WTC11 (cell line): ENCODE results near the gene INCENP. TPM values are rescaled to one million over a fixed set of nuclear protein-coding genes. Genes with fewer than 3 reads are reported as not detected.
A peak's percentile ranks its signal among the peaks of the same experiment; 100 is the strongest.

Source experiments
- ATAC-seq: fragments of 200-7000 bp; cut with Tn5 transposase; 2 replicates; pipeline ENCODE4 v1.10.0; 2021; ENCODE audit warnings: mild to moderate bottlenecking, moderate library complexity
- CTCF ChIA-PET: fragments of 300-600 bp; sonication (Branson Sonifier 250); formaldehyde crosslinking; loops from one replicate; lab custom pipeline; 2021; ENCODE audit warnings: antibody characterized with exemption; lab: Charles Lee
- POLR2A ChIA-PET: fragments of 350-600 bp; sonication (Branson Sonifier 250); formaldehyde crosslinking; loops from one replicate; lab custom pipeline; 2021; ENCODE audit warnings: antibody characterized with exemption; lab: Charles Lee
- DNase-seq: peaks from one replicate; pipeline ENCODE4 v3.0.0; 2021; ENCODE audit warnings: low spot score
- H3K27ac Mint-ChIP-seq: 2 replicates; pipeline ENCODE4 v1.8.0; 2021; ENCODE audit warnings: mixed read lengths
- H3K27me3 Mint-ChIP-seq: 2 replicates; pipeline ENCODE4 v1.8.0; 2021; ENCODE audit warnings: low read depth, mild to moderate bottlenecking, moderate library complexity, mixed read lengths
- H3K36me3 Mint-ChIP-seq: 2 replicates; pipeline ENCODE4 v1.8.0; 2021; ENCODE audit warnings: mixed read lengths
- H3K4me1 Mint-ChIP-seq: 2 replicates; pipeline ENCODE4 v1.8.0; 2022; ENCODE audit warnings: mixed read lengths
- H3K4me3 Mint-ChIP-seq: 2 replicates; pipeline ENCODE4 v1.8.0; 2021; ENCODE audit warnings: mild to moderate bottlenecking, moderate library complexity, mixed read lengths
- H3K9me3 Mint-ChIP-seq: 2 replicates; pipeline ENCODE4 v1.8.0; 2021; ENCODE audit warnings: mixed read lengths
- CBFB ChIP-seq: sonication (generic); formaldehyde crosslinking; IDR thresholded peaks from 2 replicates; pipeline ENCODE4 v1.8.1; 2022; ENCODE audit warnings: mild to moderate bottlenecking, low read depth, missing genetic modification reagents
- CREM ChIP-seq: sonication (generic); formaldehyde crosslinking; IDR thresholded peaks from 2 replicates; pipeline ENCODE4 v1.8.1; 2022; ENCODE audit warnings: mild to moderate bottlenecking, missing genetic modification reagents, moderate library complexity
- EMX1 ChIP-seq: fragments of 250-450 bp; sonication (Bioruptor Pico); IDR thresholded peaks from 2 replicates; pipeline ENCODE4 v1.8.0; 2021; ENCODE audit warnings: mild to moderate bottlenecking
- GTF2I ChIP-seq: fragments of 250-450 bp; sonication (Bioruptor Pico); conservative IDR thresholded peaks from 2 replicates; pipeline ENCODE4 v1.4.0; 2021; ENCODE audit warnings: mild to moderate bottlenecking
- JUN ChIP-seq: sonication (generic); formaldehyde crosslinking; IDR thresholded peaks from 2 replicates; pipeline ENCODE4 v1.8.0; 2023; ENCODE audit warnings: mild to moderate bottlenecking, missing genetic modification reagents
- KAT7 ChIP-seq: sonication (generic); formaldehyde crosslinking; IDR thresholded peaks from 2 replicates; pipeline ENCODE4 v1.8.1; 2023; ENCODE audit warnings: missing genetic modification reagents, mild to moderate bottlenecking, borderline replicate concordance
- MXD4 ChIP-seq: fragments of 250-450 bp; sonication (Bioruptor Pico); IDR thresholded peaks from 2 replicates; pipeline ENCODE4 v1.8.0; 2021; ENCODE audit warnings: mild to moderate bottlenecking, moderate library complexity, borderline replicate concordance
- NFATC4 ChIP-seq: fragments of 250-450 bp; sonication (Bioruptor Pico); IDR thresholded peaks from 2 replicates; pipeline ENCODE4 v1.9.0; 2021; ENCODE audit warnings: mild to moderate bottlenecking
- NR3C1 ChIP-seq: sonication (generic); formaldehyde crosslinking; conservative IDR thresholded peaks from 2 replicates; pipeline ENCODE4 v1.8.1; 2023; ENCODE audit warnings: low read depth, mild to moderate bottlenecking, missing genetic modification reagents
- OVOL2 ChIP-seq: fragments of 250-450 bp; sonication (Bioruptor Pico); IDR thresholded peaks from 2 replicates; pipeline ENCODE4 v1.9.0; 2021; ENCODE audit warnings: mild to moderate bottlenecking, borderline replicate concordance
- SMAD3 ChIP-seq: sonication (generic); formaldehyde crosslinking; IDR thresholded peaks from 2 replicates; pipeline ENCODE4 v1.8.0; 2022; ENCODE audit warnings: missing genetic modification reagents, mild to moderate bottlenecking, borderline replicate concordance
- SMAD4 ChIP-seq: sonication (generic); formaldehyde crosslinking; IDR thresholded peaks from 2 replicates; pipeline ENCODE4 v1.8.0; 2022; ENCODE audit warnings: mild to moderate bottlenecking, missing genetic modification reagents
- ZBTB21 ChIP-seq: sonication (generic); formaldehyde crosslinking; IDR thresholded peaks from 2 replicates; pipeline ENCODE4 v1.8.1; 2023; ENCODE audit warnings: mild to moderate bottlenecking, missing genetic modification reagents, borderline replicate concordance
- total RNA-seq: library from RNA; stranded (reverse); gene quantifications from 3 replicates; pipeline ENCODE4 v1.2.3, GENCODE V29; 2021
- TF ChIP-seq, protein P1 (sequence below): sonication (generic); formaldehyde crosslinking; IDR thresholded peaks from 2 replicates; pipeline ENCODE4 v1.8.1; 2022; ENCODE audit warnings: low read depth, missing genetic modification reagents, borderline replicate concordance
- TF ChIP-seq, protein P2 (sequence below): sonication (generic); formaldehyde crosslinking; IDR thresholded peaks from 2 replicates; pipeline ENCODE4 v1.8.1; 2023; ENCODE audit warnings: mild to moderate bottlenecking, moderate library complexity, missing genetic modification reagents
- TF ChIP-seq, protein P3 (sequence below): sonication (generic); formaldehyde crosslinking; IDR thresholded peaks from 2 replicates; pipeline ENCODE4 v1.8.0; 2022; ENCODE audit warnings: mild to moderate bottlenecking, missing genetic modification reagents
- TF ChIP-seq, protein P4 (sequence below): fragments of 250-450 bp; sonication (Bioruptor Pico); conservative IDR thresholded peaks from 2 replicates; pipeline ENCODE4 v1.9.0; 2021; ENCODE audit warnings: mild to moderate bottlenecking
- TF ChIP-seq, protein P5 (sequence below): sonication (generic); formaldehyde crosslinking; IDR thresholded peaks from 2 replicates; pipeline ENCODE4 v1.8.1; 2023; ENCODE audit warnings: mild to moderate bottlenecking, missing genetic modification reagents
- TF ChIP-seq, protein P6 (sequence below): sonication (generic); formaldehyde crosslinking; IDR thresholded peaks from 2 replicates; pipeline ENCODE4 v1.8.0; 2023; ENCODE audit warnings: missing genetic modification reagents, mild to moderate bottlenecking, borderline replicate concordance

INCENP gene
- total RNA-seq, 1 experiment from 2014 or later, result 158 TPM

DNA sequence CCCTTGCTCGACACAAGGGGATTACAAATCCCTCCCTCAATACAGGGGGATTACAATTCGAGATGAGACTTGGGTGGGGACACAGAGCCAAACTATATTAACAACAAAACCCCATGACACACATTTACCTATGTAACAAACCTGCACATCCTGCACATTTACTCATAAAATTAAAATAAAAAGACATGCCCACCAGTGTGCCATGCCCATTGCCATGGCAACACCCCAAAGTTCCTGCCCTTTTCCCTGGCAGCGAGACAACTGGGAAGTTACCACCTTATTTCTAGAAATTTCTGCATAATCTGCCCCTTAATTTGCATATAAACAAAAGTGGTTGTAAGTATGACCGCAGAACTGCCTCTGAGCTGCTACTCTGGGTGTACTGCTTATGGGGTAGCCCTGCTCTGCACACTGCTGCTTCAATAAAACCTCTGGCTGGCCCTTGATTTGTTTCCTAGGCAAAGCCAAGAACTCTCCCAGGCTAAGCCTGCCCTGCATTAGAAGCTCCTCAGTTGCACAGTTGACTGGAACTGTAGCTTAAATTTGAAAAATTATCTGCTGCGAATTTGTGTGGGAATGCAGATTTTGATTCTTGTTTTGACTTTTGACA lies 8.6 kb upstream of the INCENP start:
- no peak overlapping the region for H3K27ac Mint-ChIP-seq
- no peak for ATAC-seq
- no peak overlapping the region for H3K4me3 Mint-ChIP-seq

DNA sequence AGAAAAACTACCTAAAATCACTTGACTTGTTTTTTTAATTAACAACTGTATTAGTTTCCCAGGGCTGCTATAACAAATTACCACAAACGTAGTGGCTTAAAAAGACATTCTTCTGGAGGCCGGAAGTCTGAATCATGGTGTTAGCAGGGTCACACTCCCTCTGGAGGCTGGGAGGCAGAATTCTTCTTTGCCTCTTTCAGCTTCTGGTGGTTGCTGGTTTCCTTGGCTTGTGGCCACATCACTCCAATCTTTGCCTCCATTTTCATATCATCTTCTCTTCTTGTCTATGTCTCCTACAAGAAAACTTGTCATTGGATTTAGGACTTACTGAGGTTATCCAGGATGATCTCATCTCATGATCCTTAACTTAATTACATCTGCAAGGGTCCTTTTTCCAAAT lies 7.4 kb upstream of the INCENP start:
- CTCF ChIA-PET, result interaction anchor here (1.0 to 1.2 kb wide), 2 partner anchors 8 to 34 kb away, joined by 3 read pairs; no protein-coding TSS in a partner anchor

More for the DNA sequence above, 8.6 kb upstream of the INCENP start:
- Mint-ChIP-seq H3K27me3 (peaks cover 2% of the 10 kb centered on the region; the same call in 1 of the 2 replicates), H3K4me1 (no peaks in the 10 kb centered on the region), H3K36me3 (peaks cover 6% of the 10 kb centered on the region), H3K9me3 (peaks cover 16% of the 10 kb centered on the region)
- ChIA-PET POLR2A (no interaction called here), CTCF (no interaction called here)
- TF ChIP-seq, protein P1, sequence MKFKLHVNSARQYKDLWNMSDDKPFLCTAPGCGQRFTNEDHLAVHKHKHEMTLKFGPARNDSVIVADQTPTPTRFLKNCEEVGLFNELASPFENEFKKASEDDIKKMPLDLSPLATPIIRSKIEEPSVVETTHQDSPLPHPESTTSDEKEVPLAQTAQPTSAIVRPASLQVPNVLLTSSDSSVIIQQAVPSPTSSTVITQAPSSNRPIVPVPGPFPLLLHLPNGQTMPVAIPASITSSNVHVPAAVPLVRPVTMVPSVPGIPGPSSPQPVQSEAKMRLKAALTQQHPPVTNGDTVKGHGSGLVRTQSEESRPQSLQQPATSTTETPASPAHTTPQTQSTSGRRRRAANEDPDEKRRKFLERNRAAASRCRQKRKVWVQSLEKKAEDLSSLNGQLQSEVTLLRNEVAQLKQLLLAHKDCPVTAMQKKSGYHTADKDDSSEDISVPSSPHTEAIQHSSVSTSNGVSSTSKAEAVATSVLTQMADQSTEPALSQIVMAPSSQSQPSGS, result no peak
- no peak for TF ChIP-seq NFATC4 (CRISPR knock-in tag)
- TF ChIP-seq, protein P2, sequence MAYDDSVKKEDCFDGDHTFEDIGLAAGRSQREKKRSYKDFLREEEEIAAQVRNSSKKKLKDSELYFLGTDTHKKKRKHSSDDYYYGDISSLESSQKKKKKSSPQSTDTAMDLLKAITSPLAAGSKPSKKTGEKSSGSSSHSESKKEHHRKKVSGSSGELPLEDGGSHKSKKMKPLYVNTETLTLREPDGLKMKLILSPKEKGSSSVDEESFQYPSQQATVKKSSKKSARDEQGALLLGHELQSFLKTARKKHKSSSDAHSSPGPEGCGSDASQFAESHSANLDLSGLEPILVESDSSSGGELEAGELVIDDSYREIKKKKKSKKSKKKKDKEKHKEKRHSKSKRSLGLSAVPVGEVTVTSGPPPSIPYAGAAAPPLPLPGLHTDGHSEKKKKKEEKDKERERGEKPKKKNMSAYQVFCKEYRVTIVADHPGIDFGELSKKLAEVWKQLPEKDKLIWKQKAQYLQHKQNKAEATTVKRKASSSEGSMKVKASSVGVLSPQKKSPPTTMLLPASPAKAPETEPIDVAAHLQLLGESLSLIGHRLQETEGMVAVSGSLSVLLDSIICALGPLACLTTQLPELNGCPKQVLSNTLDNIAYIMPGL (CRISPR knock-in tag), result no peak
- TF ChIP-seq, protein P3, sequence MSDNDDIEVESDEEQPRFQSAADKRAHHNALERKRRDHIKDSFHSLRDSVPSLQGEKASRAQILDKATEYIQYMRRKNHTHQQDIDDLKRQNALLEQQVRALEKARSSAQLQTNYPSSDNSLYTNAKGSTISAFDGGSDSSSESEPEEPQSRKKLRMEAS, result no peak
- TF ChIP-seq SMAD4, result no peak
- no peak for DNase-seq

DNA sequence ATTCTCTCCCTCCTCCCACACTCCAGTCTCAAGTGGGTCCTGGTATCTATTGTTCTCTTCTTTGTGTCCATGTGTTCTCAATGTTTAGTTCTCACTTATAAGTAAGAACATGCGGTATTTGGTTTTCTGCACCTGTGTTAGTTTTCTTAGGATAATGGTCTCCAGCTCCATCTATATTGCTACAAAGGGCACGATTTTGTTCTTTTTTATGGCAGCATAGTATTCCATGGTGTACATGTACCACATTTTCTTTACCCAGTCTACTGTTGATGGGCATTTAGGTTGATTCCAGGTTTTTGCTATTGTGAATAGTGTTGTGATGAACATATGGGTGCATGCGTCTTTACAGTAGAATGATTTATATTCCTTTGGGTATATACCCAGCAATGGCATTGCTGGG lies 4.2 kb upstream of the INCENP start:
- no peak for DNase-seq
- ATAC-seq, result no peak
- POLR2A ChIA-PET, result no interaction called here
- Mint-ChIP-seq H3K36me3 (peaks cover 6% of the 10 kb centered on the region), H3K4me3 (no peak overlapping the region), H3K27me3 (no peaks in the 10 kb centered on the region; the same call in 1 of the 2 replicates), H3K9me3 (peaks cover 16% of the 10 kb centered on the region), H3K4me1 (peaks cover 11% of the 10 kb centered on the region), H3K27ac (no peak overlapping the region)
- TF ChIP-seq JUN (CRISPR knock-in tag) (no peak), SMAD3 (no peak), MXD4 (CRISPR knock-in tag) (no peak), CBFB (CRISPR knock-in tag) (no peak), CREM (no peak), OVOL2 (CRISPR knock-in tag) (no peak), ZBTB21 (CRISPR knock-in tag) (no peak), NR3C1 (CRISPR knock-in tag) (no peak), EMX1 (CRISPR knock-in tag) (no peak), KAT7 (CRISPR knock-in tag) (no peak)
- TF ChIP-seq, protein P4, sequence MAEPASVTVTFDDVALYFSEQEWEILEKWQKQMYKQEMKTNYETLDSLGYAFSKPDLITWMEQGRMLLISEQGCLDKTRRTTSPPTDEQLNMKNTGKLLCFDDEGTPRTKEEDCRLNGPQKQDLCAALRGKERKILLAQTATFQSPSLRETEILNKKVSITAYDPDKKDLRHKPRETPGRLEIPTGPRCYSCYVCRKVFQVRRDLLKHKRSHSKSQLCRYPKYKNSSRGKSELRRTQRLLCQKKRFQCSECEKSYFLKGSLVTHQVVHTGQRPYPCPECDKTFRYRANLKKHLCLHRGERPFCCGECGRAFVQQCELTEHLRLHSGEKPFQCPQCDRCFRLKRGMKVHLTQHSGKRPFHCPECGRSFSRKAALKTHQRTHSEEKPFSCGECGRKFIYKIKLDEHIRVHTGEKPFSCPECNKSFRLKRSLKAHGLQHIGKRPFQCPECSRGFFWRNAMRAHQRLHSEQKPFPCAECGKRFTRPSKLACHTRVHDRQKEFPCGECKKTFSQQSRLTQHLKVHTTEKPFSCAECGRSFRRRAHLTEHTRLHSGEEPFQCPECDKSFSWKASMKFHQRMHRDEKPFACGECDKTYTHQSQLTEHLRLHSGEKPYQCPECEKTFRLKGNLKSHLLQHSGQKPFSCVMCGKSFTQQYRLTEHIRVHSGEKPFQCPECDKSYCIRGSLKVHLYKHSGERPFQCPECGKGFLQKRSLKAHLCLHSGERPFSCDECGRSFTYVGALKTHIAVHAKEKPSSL (CRISPR knock-in tag), result no peak
- TF ChIP-seq, protein P5, sequence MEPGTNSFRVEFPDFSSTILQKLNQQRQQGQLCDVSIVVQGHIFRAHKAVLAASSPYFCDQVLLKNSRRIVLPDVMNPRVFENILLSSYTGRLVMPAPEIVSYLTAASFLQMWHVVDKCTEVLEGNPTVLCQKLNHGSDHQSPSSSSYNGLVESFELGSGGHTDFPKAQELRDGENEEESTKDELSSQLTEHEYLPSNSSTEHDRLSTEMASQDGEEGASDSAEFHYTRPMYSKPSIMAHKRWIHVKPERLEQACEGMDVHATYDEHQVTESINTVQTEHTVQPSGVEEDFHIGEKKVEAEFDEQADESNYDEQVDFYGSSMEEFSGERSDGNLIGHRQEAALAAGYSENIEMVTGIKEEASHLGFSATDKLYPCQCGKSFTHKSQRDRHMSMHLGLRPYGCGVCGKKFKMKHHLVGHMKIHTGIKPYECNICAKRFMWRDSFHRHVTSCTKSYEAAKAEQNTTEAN, result no peak
- CTCF ChIA-PET, result interaction anchor here (2.0 kb wide), 1 partner anchor 11 kb away, joined by 5 read pairs; no protein-coding TSS in a partner anchor

More for the DNA sequence above, 7.4 kb upstream of the INCENP start:
- POLR2A ChIA-PET, result no interaction called here
- no peak for ATAC-seq
- TF ChIP-seq GTF2I (CRISPR knock-in tag), result 0 out of 2 replicates have a peak, but pooled peaks have one; percentile 49
- TF ChIP-seq, protein P6, sequence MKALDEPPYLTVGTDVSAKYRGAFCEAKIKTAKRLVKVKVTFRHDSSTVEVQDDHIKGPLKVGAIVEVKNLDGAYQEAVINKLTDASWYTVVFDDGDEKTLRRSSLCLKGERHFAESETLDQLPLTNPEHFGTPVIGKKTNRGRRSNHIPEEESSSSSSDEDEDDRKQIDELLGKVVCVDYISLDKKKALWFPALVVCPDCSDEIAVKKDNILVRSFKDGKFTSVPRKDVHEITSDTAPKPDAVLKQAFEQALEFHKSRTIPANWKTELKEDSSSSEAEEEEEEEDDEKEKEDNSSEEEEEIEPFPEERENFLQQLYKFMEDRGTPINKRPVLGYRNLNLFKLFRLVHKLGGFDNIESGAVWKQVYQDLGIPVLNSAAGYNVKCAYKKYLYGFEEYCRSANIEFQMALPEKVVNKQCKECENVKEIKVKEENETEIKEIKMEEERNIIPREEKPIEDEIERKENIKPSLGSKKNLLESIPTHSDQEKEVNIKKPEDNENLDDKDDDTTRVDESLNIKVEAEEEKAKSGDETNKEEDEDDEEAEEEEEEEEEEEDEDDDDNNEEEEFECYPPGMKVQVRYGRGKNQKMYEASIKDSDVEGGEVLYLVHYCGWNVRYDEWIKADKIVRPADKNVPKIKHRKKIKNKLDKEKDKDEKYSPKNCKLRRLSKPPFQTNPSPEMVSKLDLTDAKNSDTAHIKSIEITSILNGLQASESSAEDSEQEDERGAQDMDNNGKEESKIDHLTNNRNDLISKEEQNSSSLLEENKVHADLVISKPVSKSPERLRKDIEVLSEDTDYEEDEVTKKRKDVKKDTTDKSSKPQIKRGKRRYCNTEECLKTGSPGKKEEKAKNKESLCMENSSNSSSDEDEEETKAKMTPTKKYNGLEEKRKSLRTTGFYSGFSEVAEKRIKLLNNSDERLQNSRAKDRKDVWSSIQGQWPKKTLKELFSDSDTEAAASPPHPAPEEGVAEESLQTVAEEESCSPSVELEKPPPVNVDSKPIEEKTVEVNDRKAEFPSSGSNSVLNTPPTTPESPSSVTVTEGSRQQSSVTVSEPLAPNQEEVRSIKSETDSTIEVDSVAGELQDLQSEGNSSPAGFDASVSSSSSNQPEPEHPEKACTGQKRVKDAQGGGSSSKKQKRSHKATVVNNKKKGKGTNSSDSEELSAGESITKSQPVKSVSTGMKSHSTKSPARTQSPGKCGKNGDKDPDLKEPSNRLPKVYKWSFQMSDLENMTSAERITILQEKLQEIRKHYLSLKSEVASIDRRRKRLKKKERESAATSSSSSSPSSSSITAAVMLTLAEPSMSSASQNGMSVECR (CRISPR knock-in tag), result no peak
- TF ChIP-seq, all 79 proteins: peak for 1
- H3K4me3 Mint-ChIP-seq, result no peak overlapping the region
- H3K27me3 Mint-ChIP-seq, result peaks cover 2% of the 10 kb centered on the region; the same call in 1 of the 2 replicates
- peaks cover 6% of the 10 kb centered on the region for H3K36me3 Mint-ChIP-seq
- no peak overlapping the region for H3K27ac Mint-ChIP-seq
- peaks cover 16% of the 10 kb centered on the region for H3K9me3 Mint-ChIP-seq
- no peak for DNase-seq
- no peaks in the 10 kb centered on the region for H3K4me1 Mint-ChIP-seq
